Ectodermal cell (in vitro differentiated cells): ENCODE results near the gene NAV2.

Experiments
- H3K27ac ChIP-seq: 2 replicates; pipeline ENCODE4 v1.7.0; 2013; ENCODE audit warnings: mild to moderate bottlenecking, low read depth, low read length; ENCODE audit not compliant: insufficient read depth, poor library complexity, severe bottlenecking
- H3K27me3 ChIP-seq: 2 replicates; pipeline ENCODE4 v1.7.0; 2013; ENCODE audit warnings: mild to moderate bottlenecking, low read length; ENCODE audit not compliant: insufficient read depth, control insufficient read depth, poor library complexity, severe bottlenecking
- H3K36me3 ChIP-seq: one replicate; pipeline ENCODE4 v1.7.0; 2013; ENCODE audit warnings: low read length; ENCODE audit not compliant: control insufficient read depth, insufficient read depth
- H3K4me1 ChIP-seq: one replicate; pipeline ENCODE4 v1.7.0; 2013; ENCODE audit warnings: low read length; ENCODE audit not compliant: control insufficient read depth, insufficient read depth
- H3K4me3 ChIP-seq: 2 replicates; pipeline ENCODE4 v1.7.0; 2013; ENCODE audit warnings: low read depth, low read length, control low read depth; ENCODE audit not compliant: insufficient read depth
- H3K9me3 ChIP-seq: 2 replicates; pipeline ENCODE4 v1.7.0; 2013; ENCODE audit warnings: mild to moderate bottlenecking, low read length, moderate library complexity; ENCODE audit not compliant: control insufficient read depth
- WGBS, 2 experiments: methylation state at CpG; one replicate each; pipeline ENCODE4 v1.1.7; 2013; ENCODE audit warnings: missing lambda C conversion rate in 2 of 2; 5-methylcytosine and 5-hydroxymethylcytosine counted together

NAV2 gene

GRCh38 chr11:19701421-19701820 is 11.2 kb upstream of the NAV2 start:
- Histone ChIP-seq H3K9me3 (no peaks in the 10 kb centered on the region), H3K4me3 (no peak overlapping the region), H3K4me1 (peaks cover 11% of the 10 kb centered on the region), H3K27ac (no peak overlapping the region), H3K27me3 (no peaks in the 10 kb centered on the region), H3K36me3 (no peaks in the 10 kb centered on the region)
- WGBS, 2 experiments = 64 to 79% methylated on average over 2 of the region's 2 CpGs

GRCh38 chr11:19702620-19703019 is 10.0 kb upstream of the NAV2 start:
- 100% methylated on average over 1 of the region's 3 CpGs; no CpG with 5 or more reads in 1 of the 2 experiments for WGBS, 2 experiments
- no peaks in the 10 kb centered on the region for H3K36me3 ChIP-seq
- H3K4me1 ChIP-seq = peaks cover 9% of the 10 kb centered on the region
- H3K27me3 ChIP-seq = no peaks in the 10 kb centered on the region
- no peaks in the 10 kb centered on the region for H3K9me3 ChIP-seq
- H3K4me3 ChIP-seq = no peak overlapping the region
- no peak overlapping the region for H3K27ac ChIP-seq

GRCh38 chr11:19703211-19703610 is 9.4 kb upstream of the NAV2 start:
- no peak overlapping the region for H3K4me3 ChIP-seq
- no peaks in the 10 kb centered on the region for H3K36me3 ChIP-seq
- 85% methylated on average over 7 of the region's 7 CpGs for WGBS, 2 experiments
- no peaks in the 10 kb centered on the region for H3K27me3 ChIP-seq
- peaks cover 3% of the 10 kb centered on the region for H3K4me1 ChIP-seq
- H3K27ac ChIP-seq = no peak overlapping the region
- H3K9me3 ChIP-seq = no peaks in the 10 kb centered on the region

GRCh38 chr11:19704213-19704612 is 8.4 kb upstream of the NAV2 start:
- Histone ChIP-seq H3K4me3 (no peak overlapping the region), H3K27me3 (no peaks in the 10 kb centered on the region), H3K9me3 (no peaks in the 10 kb centered on the region), H3K27ac (no peak overlapping the region), H3K4me1 (peaks cover 3% of the 10 kb centered on the region), H3K36me3 (no peaks in the 10 kb centered on the region)
- WGBS, 2 experiments = 100% methylated on average over 1 of the region's 1 CpG; no CpG with 5 or more reads in 1 of the 2 experiments

- H3K27me3 ChIP-seq = peaks cover 4% of the 10 kb centered on the region
- H3K4me3 ChIP-seq = no peak overlapping the region
- peaks cover 5% of the 10 kb centered on the region for H3K4me1 ChIP-seq
- H3K27ac ChIP-seq = no peak overlapping the region
- H3K9me3 ChIP-seq = no peaks in the 10 kb centered on the region
- no peaks in the 10 kb centered on the region for H3K36me3 ChIP-seq
- no CpG with 5 or more reads among the region's 1 CpG for WGBS, 2 experiments
Measured at GRCh38 chr11:19705936-19706335, 6.7 kb upstream of the NAV2 start.

GRCh38 chr11:19711911-19712280 is 741 bp upstream of the NAV2 start:
- Histone ChIP-seq H3K27me3 (peaks cover 44% of the 10 kb centered on the region), H3K27ac (peak overlapping the region; percentile 95), H3K4me3 (peak overlapping the region; percentile 47), H3K4me1 (peaks cover 36% of the 10 kb centered on the region), H3K36me3 (no peaks in the 10 kb centered on the region), H3K9me3 (no peaks in the 10 kb centered on the region)
- WGBS, 2 experiments = 13% methylated on average over 15 to 16 of the region's 16 CpGs

GRCh38 chr11:19713196-19714021 is 772 bp downstream of the NAV2 start:
- 2 to 3% methylated on average over 63 of the region's 63 CpGs for WGBS, 2 experiments
- Histone ChIP-seq H3K27ac (no peak overlapping the region), H3K36me3 (no peaks in the 10 kb centered on the region), H3K4me1 (peaks cover 36% of the 10 kb centered on the region), H3K27me3 (peaks cover 47% of the 10 kb centered on the region), H3K9me3 (no peaks in the 10 kb centered on the region), H3K4me3 (peak overlapping the region; percentile 38)

GRCh38 chr11:19714022-19714386 is 1.4 kb downstream of the NAV2 start:
- Histone ChIP-seq H3K9me3 (no peaks in the 10 kb centered on the region), H3K4me1 (peaks cover 36% of the 10 kb centered on the region), H3K27ac (no peak overlapping the region), H3K27me3 (peaks cover 47% of the 10 kb centered on the region), H3K4me3 (peak overlapping the region; percentile 38), H3K36me3 (no peaks in the 10 kb centered on the region)
- WGBS, 2 experiments = 5% methylated on average over 17 of the region's 17 CpGs

GRCh38 chr11:19714387-19715363 is 2.0 kb downstream of the NAV2 start:
- 29% methylated on average over 24 to 25 of the region's 25 CpGs for WGBS, 2 experiments
- H3K9me3 ChIP-seq = no peaks in the 10 kb centered on the region
- H3K27ac ChIP-seq = no peak overlapping the region
- peak overlapping the region; percentile 38 for H3K4me3 ChIP-seq
- H3K4me1 ChIP-seq = peaks cover 36% of the 10 kb centered on the region
- peaks cover 47% of the 10 kb centered on the region for H3K27me3 ChIP-seq
- no peaks in the 10 kb centered on the region for H3K36me3 ChIP-seq

GRCh38 chr11:19715373-19715772 is 2.7 kb downstream of the NAV2 start:
- no peaks in the 10 kb centered on the region for H3K36me3 ChIP-seq
- H3K27ac ChIP-seq = no peak overlapping the region
- H3K27me3 ChIP-seq = peaks cover 45% of the 10 kb centered on the region
- no peaks in the 10 kb centered on the region for H3K9me3 ChIP-seq
- H3K4me1 ChIP-seq = peaks cover 36% of the 10 kb centered on the region
- WGBS, 2 experiments = 85 to 89% methylated on average over 6 of the region's 6 CpGs
- no peak overlapping the region for H3K4me3 ChIP-seq
